Transverse colon (tissue), 4 donors: ENCODE data around the gene PPP6R2.
A peak's percentile ranks its signal among the peaks of the same experiment; 100 is the strongest.

ENCODE experiments used
- CTCF ChIP-seq, 5 experiments: fragments of 200-600 bp in 3 of 5; fragments of 450-650 bp in 2 of 5; sonication (generic) in 3 of 5; IDR thresholded peaks; 1 replicate in 2 of 5; 2 replicates in 3 of 5; pipeline ENCODE4 v1.5.1; 2016 to 2017; ENCODE audit warnings: antibody characterized with exemption in 5 of 5, inconsistent platforms in 3 of 5, mild to moderate bottlenecking in 2 of 5, moderate library complexity in 1 of 5
- POLR2A ChIP-seq: fragments of 450-650 bp; IDR thresholded peaks from one replicate; pipeline ENCODE4 v1.6.1; 2016; ENCODE audit warnings: antibody characterized with exemption, mild to moderate bottlenecking, moderate library complexity
- POLR2AphosphoS5 ChIP-seq, 3 donors: sonication (generic); formaldehyde crosslinking; IDR thresholded peaks; one replicate each; pipeline ENCODE4 v1.6.1; 2016; ENCODE audit warnings: antibody characterized with exemption in 3 of 3

GRCh38 chr22:50469377-50470305 lies 126.5 kb downstream of the PPP6R2 start:
- TF ChIP-seq CTCF (IDR thresholded peaks at IDR 0.05) (peak in 1 of 5 experiments; percentile 9), POLR2A (peak; percentile 16), POLR2AphosphoS5 (IDR thresholded peaks at IDR 0.05) (peak in 2 of 3 donors; percentile 19 to 75)
